ENCODE results near the gene AKIRIN2. TPM values are rescaled to one million over a fixed set of nuclear protein-coding genes. Genes with fewer than 3 reads are reported as not detected.

AKIRIN2 gene
- total RNA-seq: 10 to 100 TPM; 18.8 to 29.5 (median 24.2) TPM

DNA sequence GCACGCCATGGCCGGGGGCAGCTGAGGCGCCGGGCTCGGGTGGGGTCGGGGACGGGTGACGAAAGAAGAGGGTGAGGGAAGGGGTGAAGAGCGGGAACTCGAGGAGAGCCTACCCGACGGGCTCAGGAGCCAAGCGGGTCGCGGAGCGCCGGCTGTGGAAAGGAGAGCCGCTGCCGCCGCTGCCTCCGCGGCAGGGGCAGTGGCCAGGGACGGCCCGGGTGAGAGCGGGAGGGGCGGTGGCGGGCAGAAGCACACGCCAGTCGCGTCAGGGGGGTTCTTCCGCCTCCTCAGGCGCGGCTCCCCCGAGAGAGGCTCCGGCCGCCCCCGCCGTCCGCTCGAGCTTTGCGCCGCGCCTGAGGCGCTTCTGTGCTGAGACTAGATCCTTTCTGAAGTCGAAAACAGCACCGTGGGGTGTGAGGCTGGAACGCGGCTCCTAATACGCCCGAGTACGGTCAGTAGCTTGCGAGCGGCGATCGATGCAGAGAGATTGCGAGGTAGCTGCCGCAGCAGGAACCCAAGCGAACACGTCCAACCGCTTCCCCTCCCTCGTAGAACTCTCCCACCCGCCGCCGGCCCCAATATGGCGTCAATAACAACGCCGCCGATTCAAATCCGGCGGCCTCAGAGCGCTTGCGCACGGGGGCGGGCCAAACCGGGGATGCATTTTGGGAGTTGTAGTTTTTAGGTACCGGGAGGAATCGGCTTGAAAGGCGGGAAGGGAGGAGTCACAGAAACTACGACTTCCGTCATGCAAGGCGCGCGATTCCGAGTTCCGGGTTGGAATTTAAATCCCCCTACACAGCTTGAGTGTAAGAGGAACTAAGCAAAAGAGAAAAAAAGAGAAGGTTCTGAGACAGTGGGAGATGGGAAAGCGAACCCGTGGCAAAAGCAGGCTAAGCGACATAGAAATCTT lies at the start of gene AKIRIN2:
Gene AKIRIN2 (minus strand): TSS at position 558 of the 913 bp plus-strand sequence. CDS start 549 bp downstream, at position 9.
- Histone ChIP-seq H3K27me3 (no peaks in the 10 kb centered on the region), H3K27ac (peak within 1 kb of the TSS; percentile 87 to 99 (median 95)), H3K4me3 (peak within 1 kb of the TSS; percentile 50 to 99 (median 76)), H3K4me1 (peaks cover 0 to 36% (median 14%) of the 10 kb centered on the region in 4 donors), H3K9me3 (no peaks in the 10 kb centered on the region), H3K36me3 (no peaks in the 10 kb centered on the region)
- TF ChIP-seq, protein P1, sequence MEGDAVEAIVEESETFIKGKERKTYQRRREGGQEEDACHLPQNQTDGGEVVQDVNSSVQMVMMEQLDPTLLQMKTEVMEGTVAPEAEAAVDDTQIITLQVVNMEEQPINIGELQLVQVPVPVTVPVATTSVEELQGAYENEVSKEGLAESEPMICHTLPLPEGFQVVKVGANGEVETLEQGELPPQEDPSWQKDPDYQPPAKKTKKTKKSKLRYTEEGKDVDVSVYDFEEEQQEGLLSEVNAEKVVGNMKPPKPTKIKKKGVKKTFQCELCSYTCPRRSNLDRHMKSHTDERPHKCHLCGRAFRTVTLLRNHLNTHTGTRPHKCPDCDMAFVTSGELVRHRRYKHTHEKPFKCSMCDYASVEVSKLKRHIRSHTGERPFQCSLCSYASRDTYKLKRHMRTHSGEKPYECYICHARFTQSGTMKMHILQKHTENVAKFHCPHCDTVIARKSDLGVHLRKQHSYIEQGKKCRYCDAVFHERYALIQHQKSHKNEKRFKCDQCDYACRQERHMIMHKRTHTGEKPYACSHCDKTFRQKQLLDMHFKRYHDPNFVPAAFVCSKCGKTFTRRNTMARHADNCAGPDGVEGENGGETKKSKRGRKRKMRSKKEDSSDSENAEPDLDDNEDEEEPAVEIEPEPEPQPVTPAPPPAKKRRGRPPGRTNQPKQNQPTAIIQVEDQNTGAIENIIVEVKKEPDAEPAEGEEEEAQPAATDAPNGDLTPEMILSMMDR (IDR thresholded peaks at IDR 0.05): peak in 1 of 5 experiments; percentile 37
- TF ChIP-seq POLR2A (IDR thresholded peaks at IDR 0.05): peak; percentile 98 to 99
- TF ChIP-seq EP300 (IDR thresholded peaks at IDR 0.05): peak; percentile 81 to 99
- 1% methylated on average over 38 to 58 of the region's 88 CpGs for WGBS, 2 donors
- DNase-seq (ENCODE audit: low spot score in 2 of 2): peak; percentile 92 to 95

DNA sequence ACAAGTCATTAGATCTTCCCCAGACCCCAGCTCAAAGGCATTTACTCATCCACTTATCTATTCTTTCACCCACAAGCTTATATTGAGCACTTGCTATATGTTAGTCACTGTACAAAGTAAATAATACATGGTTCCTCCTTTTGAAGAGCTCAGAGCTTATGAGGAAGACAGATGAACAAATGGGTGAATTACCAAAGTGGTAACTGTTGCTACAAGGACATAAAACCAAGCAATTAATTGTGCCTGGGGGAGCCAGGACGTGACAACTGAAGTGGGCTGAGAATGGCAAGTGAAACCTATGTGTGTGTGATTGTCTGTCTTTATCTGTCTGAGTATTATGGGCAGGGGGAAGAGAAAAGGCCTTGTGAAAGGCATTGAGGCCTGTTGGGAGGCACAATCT lies 45.6 kb upstream of the AKIRIN2 start:
- WGBS, 2 donors: 46 to 59% methylated on average over 1 of the region's 1 CpG

DNA sequence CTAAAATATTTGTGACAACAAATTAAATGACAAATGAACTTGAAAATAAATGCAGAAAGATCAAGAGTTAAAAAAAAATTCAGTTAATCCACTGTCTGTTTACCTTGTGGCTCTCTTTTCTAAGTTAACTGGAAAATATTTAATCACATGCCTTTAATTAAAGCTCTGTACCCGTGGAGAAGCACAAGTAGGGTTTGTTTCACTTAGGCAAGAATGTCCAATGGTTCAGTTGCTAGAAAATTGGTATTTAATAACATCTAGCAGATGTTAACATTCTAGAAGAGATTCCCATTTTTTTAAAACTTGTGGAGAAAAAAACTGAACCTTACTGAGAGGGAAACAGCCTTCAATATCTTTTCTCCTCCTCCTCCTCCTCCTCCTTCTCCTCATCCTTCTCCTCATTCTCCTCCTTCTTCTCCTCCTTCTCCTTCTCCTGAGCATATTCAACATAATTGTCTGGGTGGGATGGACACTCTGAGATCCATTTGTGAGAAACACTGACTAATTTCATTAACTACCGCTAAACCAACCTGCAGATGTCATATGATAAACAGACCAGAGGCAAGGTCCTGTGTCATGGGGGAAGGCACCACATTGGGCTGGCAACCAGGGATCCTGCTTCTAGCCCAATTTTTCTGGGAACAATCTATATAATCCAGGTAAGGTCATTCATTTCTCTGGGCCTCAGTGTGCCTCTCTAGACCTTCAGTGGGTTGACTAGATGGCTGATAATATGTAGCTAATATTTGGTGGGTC lies 44.1 kb upstream of the AKIRIN2 start:
- no peak for DNase-seq (ENCODE audit: low spot score in 2 of 2)
- no peak overlapping the region for H3K27ac ChIP-seq
- H3K4me1 ChIP-seq: no peaks in the 10 kb centered on the region
- no peaks in the 10 kb centered on the region for H3K9me3 ChIP-seq
- TF ChIP-seq POLR2A (IDR thresholded peaks at IDR 0.05) (no peak), EP300 (IDR thresholded peaks at IDR 0.05) (no peak)
- TF ChIP-seq, protein P1 (IDR thresholded peaks at IDR 0.05): no peak
- no peaks in the 10 kb centered on the region for H3K27me3 ChIP-seq
- 45 to 52% methylated on average over 2 of the region's 2 CpGs for WGBS, 2 donors
- H3K4me3 ChIP-seq: no peak overlapping the region
- H3K36me3 ChIP-seq: no peaks in the 10 kb centered on the region

More for the DNA sequence above, 45.6 kb upstream of the AKIRIN2 start:
- Histone ChIP-seq H3K4me3 (no peak overlapping the region), H3K27me3 (no peaks in the 10 kb centered on the region), H3K4me1 (no peaks in the 10 kb centered on the region), H3K36me3 (no peaks in the 10 kb centered on the region), H3K27ac (no peak overlapping the region), H3K9me3 (no peaks in the 10 kb centered on the region)
- TF ChIP-seq EP300 (IDR thresholded peaks at IDR 0.05) (no peak), POLR2A (IDR thresholded peaks at IDR 0.05) (no peak)
- TF ChIP-seq, protein P1 (IDR thresholded peaks at IDR 0.05): no peak
- no peak for DNase-seq (ENCODE audit: low spot score in 2 of 2)

DNA sequence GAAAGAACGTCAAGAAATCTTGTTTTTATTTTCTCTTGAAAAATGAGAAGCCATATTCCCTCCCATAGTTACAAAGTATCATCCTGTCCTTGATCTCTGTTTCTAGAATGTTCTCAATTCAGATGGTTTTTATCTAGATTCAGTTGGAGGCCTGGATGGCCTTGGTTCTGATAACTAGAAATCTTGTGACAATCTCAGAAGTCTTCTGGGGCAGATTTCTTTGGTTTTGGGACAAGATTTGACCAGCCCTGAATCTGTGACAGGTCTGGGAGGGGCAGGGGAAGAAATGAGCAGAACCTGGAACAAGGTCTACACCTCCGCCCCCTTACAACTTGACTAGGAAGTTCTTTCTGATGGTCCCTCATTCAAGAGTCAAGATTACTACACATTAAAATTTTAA lies 41.4 kb upstream of the AKIRIN2 start:
- no peaks in the 10 kb centered on the region for H3K4me1 ChIP-seq
- TF ChIP-seq POLR2A (IDR thresholded peaks at IDR 0.05) (no peak), EP300 (IDR thresholded peaks at IDR 0.05) (no peak)
- TF ChIP-seq, protein P1 (IDR thresholded peaks at IDR 0.05): no peak
- H3K4me3 ChIP-seq: no peak overlapping the region
- WGBS, 2 donors: 29 to 58% methylated on average over 2 of the region's 2 CpGs
- H3K27ac ChIP-seq: no peak overlapping the region
- H3K27me3 ChIP-seq: no peaks in the 10 kb centered on the region
- H3K9me3 ChIP-seq: no peaks in the 10 kb centered on the region
- no peaks in the 10 kb centered on the region for H3K36me3 ChIP-seq
- DNase-seq (ENCODE audit: low spot score in 2 of 2): no peak
